ENCODE measurements around the gene C17orf107. TPM values are rescaled to one million over a fixed set of nuclear protein-coding genes. Genes with fewer than 3 reads are reported as not detected.
"Not testable (repeated sequence)": the region's sequence is repeated elsewhere in the genome, so short reads cannot be mapped to it uniquely, and the experiment has no call there.

The C17orf107 gene
- total RNA-seq, 1 experiment from 2014 or later: 0.36 TPM

- BruUV-seq (replicated peaks): no TSS peak
- ATAC-seq (no peak), DNase-seq (peak; percentile 5)
- Histone ChIP-seq H3K9me3 (ENCODE audit: low read length) (no peaks in the 10 kb centered on the region), H3F3A (ENCODE audit: low read length, unreplicated experiment) (peaks cover 15% of the 10 kb centered on the region), H3K36me3 (ENCODE audit: low read depth, low read length) (no peaks in the 10 kb centered on the region), H3K79me2 (ENCODE audit: low read length) (peaks cover 61% of the 10 kb centered on the region), H3K4me2 (ENCODE audit: low read length) (no peak overlapping the region), H3K4me1 (ENCODE audit: insufficient read depth, low read length) (peaks cover 47% of the 10 kb centered on the region), H3K9me2 (replicated peaks; ENCODE audit: low read length) (no peaks in the 10 kb centered on the region), H2AFZ (ENCODE audit: low read length) (no peak overlapping the region), H3K27ac (ENCODE audit: low read length) (no peak overlapping the region), H3K27me3 (ENCODE audit: low read length) (no peaks in the 10 kb centered on the region), H4K20me1 (ENCODE audit: low read length) (no peaks in the 10 kb centered on the region), H3K9ac (ENCODE audit: low read length) (no peak overlapping the region), H3K4me3 (ENCODE audit: low read length) (no peak overlapping the region)
- TF ChIP-seq EZH2phosphoT487 (IDR thresholded peaks at IDR 0.05; ENCODE audit: borderline replicate concordance, low read length): no peak
- no peak for TF ChIP-seq EZH2 (IDR thresholded peaks at IDR 0.05; ENCODE audit: low read length, unreplicated experiment)
- intact Hi-C loops (cut with micrococcal nuclease): no loop called here
- POLR2A ChIA-PET (ENCODE audit: unreplicated experiment): no interaction called here
- CTCF ChIA-PET: no interaction called here
Measured at GRCh38 chr17:4854111-4854681, 45.1 kb upstream of the C17orf107 start.

DNA sequence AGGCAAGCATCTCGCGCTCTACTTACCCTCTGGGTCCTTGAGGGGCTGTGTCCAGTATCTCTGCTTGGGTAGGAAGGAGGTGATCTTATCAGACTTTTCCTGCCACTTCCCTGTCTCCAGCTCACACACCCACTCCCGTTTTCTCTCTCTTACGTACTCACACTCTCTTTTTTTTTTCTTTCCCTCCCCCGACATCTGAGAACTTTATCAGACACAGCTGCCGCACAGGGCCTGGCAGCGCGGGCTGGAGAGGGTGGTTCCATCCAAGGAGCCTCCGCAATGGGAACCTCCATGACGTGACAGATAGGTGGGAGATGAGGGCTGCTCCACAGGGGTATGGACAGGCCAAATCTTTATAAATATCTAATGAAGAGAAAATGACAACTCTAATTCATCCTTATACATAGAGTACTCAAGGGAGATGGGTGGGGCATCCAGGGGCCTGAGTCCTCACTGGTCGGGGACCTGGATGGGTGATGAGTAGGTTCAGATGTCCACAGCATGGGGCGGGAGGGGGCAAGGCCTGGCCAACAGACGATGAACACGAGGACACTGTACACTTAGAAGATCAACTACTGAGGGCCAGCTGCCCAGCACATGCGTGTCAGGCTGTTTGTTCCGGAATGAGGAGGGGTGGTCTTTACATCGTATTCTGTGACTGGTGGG, 42.9 kb upstream of the C17orf107 start:
- no peak overlapping the region for H3K9ac ChIP-seq (ENCODE audit: low read length)
- peaks cover 6% of the 10 kb centered on the region for H3F3A ChIP-seq (ENCODE audit: low read length, unreplicated experiment)
- H3K9me2 ChIP-seq (replicated peaks; ENCODE audit: low read length): no peaks in the 10 kb centered on the region
- no peak overlapping the region for H3K4me3 ChIP-seq (ENCODE audit: low read length)
- H3K27me3 ChIP-seq (ENCODE audit: low read length): no peaks in the 10 kb centered on the region
- H3K4me1 ChIP-seq (ENCODE audit: insufficient read depth, low read length): peaks cover 27% of the 10 kb centered on the region
- no peaks in the 10 kb centered on the region for H3K9me3 ChIP-seq (ENCODE audit: low read length)
- H3K36me3 ChIP-seq (ENCODE audit: low read depth, low read length): peaks cover 6% of the 10 kb centered on the region; the same call in 1 of the 2 replicates
- peaks cover 63% of the 10 kb centered on the region for H3K79me2 ChIP-seq (ENCODE audit: low read length)
- H2AFZ ChIP-seq (ENCODE audit: low read length): no peak overlapping the region
- H3K4me2 ChIP-seq (ENCODE audit: low read length): no peak overlapping the region
- DNase-seq (no peak), ATAC-seq (no peak)
- TF ChIP-seq, protein P1, sequence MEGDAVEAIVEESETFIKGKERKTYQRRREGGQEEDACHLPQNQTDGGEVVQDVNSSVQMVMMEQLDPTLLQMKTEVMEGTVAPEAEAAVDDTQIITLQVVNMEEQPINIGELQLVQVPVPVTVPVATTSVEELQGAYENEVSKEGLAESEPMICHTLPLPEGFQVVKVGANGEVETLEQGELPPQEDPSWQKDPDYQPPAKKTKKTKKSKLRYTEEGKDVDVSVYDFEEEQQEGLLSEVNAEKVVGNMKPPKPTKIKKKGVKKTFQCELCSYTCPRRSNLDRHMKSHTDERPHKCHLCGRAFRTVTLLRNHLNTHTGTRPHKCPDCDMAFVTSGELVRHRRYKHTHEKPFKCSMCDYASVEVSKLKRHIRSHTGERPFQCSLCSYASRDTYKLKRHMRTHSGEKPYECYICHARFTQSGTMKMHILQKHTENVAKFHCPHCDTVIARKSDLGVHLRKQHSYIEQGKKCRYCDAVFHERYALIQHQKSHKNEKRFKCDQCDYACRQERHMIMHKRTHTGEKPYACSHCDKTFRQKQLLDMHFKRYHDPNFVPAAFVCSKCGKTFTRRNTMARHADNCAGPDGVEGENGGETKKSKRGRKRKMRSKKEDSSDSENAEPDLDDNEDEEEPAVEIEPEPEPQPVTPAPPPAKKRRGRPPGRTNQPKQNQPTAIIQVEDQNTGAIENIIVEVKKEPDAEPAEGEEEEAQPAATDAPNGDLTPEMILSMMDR (conservative IDR thresholded peaks at IDR 0.05; ENCODE audit: low read depth, low read length): no peak
- TF ChIP-seq EZH2 (IDR thresholded peaks at IDR 0.05; ENCODE audit: low read length, unreplicated experiment): no peak
- no peak for TF ChIP-seq EZH2phosphoT487 (IDR thresholded peaks at IDR 0.05; ENCODE audit: borderline replicate concordance, low read length)
- intact Hi-C loops (cut with micrococcal nuclease): no loop called here
- no peak overlapping the region for H3K27ac ChIP-seq (ENCODE audit: low read length)
- CTCF ChIA-PET: no interaction called here
- H4K20me1 ChIP-seq (ENCODE audit: low read length): no peaks in the 10 kb centered on the region
- POLR2A ChIA-PET (ENCODE audit: unreplicated experiment): no interaction called here
- no TSS peak for BruUV-seq (replicated peaks)

DNA sequence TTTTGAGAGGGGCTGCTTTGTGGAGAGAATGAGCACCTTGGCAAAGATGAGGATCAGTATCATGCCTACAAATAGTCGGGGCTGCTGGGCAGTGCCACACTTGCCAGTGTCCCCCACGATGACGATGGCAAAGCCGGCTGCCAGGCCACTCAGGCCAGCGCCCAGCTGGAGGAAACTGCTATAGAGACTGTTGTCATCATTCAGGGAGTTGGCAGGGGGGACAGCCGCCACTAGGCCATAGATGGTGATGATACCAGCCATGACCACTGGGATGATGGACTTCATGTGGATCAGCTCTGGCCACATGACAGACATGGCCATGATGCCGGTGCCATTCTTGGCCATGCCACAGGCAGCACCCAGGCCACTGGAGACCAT, 42.4 kb upstream of the C17orf107 start:
- intact Hi-C loops (cut with micrococcal nuclease): no loop called here
- Histone ChIP-seq H3K4me2 (ENCODE audit: low read length) (no peak overlapping the region), H3K27me3 (ENCODE audit: low read length) (no peaks in the 10 kb centered on the region), H3F3A (ENCODE audit: low read length, unreplicated experiment) (peaks cover 5% of the 10 kb centered on the region), H3K27ac (ENCODE audit: low read length) (no peak overlapping the region), H3K4me3 (ENCODE audit: low read length) (no peak overlapping the region), H3K9me3 (ENCODE audit: low read length) (no peaks in the 10 kb centered on the region), H4K20me1 (ENCODE audit: low read length) (no peaks in the 10 kb centered on the region), H3K36me3 (ENCODE audit: low read depth, low read length) (peaks cover 6% of the 10 kb centered on the region; the same call in 1 of the 2 replicates), H3K9me2 (replicated peaks; ENCODE audit: low read length) (no peaks in the 10 kb centered on the region), H3K79me2 (ENCODE audit: low read length) (peaks cover 62% of the 10 kb centered on the region), H3K4me1 (ENCODE audit: insufficient read depth, low read length) (peaks cover 22% of the 10 kb centered on the region), H3K9ac (ENCODE audit: low read length) (no peak overlapping the region), H2AFZ (ENCODE audit: low read length) (no peak overlapping the region)
- POLR2A ChIA-PET (ENCODE audit: unreplicated experiment): no interaction called here
- BruUV-seq (replicated peaks): no TSS peak
- no peak for DNase-seq
- CTCF ChIA-PET: no interaction called here
- no peak for TF ChIP-seq EZH2 (IDR thresholded peaks at IDR 0.05; ENCODE audit: low read length, unreplicated experiment)
- no peak for ATAC-seq

GRCh38 chr17:4857347-4857746, 42.0 kb upstream of the C17orf107 start:
- CTCF ChIA-PET; H3K9ac ChIP-seq (ENCODE audit: low read length); POLR2A ChIA-PET (ENCODE audit: unreplicated experiment): not testable (repeated sequence)

More at GRCh38 chr17:4857347-4857746, 42.0 kb upstream of the C17orf107 start:
- BruUV-seq (replicated peaks); H2AFZ ChIP-seq (ENCODE audit: low read length); H3F3A ChIP-seq (ENCODE audit: low read length, unreplicated experiment); H3K9me3 ChIP-seq (ENCODE audit: low read length); H3K9me2 ChIP-seq (replicated peaks; ENCODE audit: low read length); H3K27ac ChIP-seq (ENCODE audit: low read length); DNase-seq; H3K27me3 ChIP-seq (ENCODE audit: low read length); ATAC-seq; H3K4me3 ChIP-seq (ENCODE audit: low read length); H4K20me1 ChIP-seq (ENCODE audit: low read length); intact Hi-C loops (cut with micrococcal nuclease); H3K36me3 ChIP-seq (ENCODE audit: low read depth, low read length); H3K4me2 ChIP-seq (ENCODE audit: low read length): not testable (repeated sequence)
- Histone ChIP-seq H3K79me2 (ENCODE audit: low read length) (peaks cover 61% of the 10 kb centered on the region), H3K4me1 (ENCODE audit: insufficient read depth, low read length) (peaks cover 18% of the 10 kb centered on the region)

Measured in PC-3 (cell line).